OCI-LY1 (cell line): Measurements from ENCODE around the gene FKBP14.
A peak's percentile ranks its signal among the peaks of the same experiment; 100 is the strongest.

ENCODE experiments used
- H2AFZ ChIP-seq: fragments of 200-600 bp; sonication (generic), shearing (Covaris generic); 2 replicates; pipeline ENCODE4 v1.6.0; 2014; ENCODE audit warnings: antibody characterized with exemption, mild to moderate bottlenecking, low read length
- H3F3A ChIP-seq: fragments of 200-600 bp; sonication (generic), shearing (Covaris generic); 2 replicates; pipeline ENCODE4 v1.6.0; 2014; ENCODE audit warnings: mild to moderate bottlenecking, antibody characterized with exemption, low read length, moderate library complexity; ENCODE audit not compliant: insufficient read depth
- H3K27ac ChIP-seq: fragments of 200-600 bp; sonication (generic); 2 replicates; pipeline ENCODE4 v1.5.1; 2014; ENCODE audit warnings: low read length, mixed run types, mild to moderate bottlenecking, low read depth; ENCODE audit not compliant: poor library complexity, severe bottlenecking
- H3K27me3 ChIP-seq: fragments of 200-600 bp; sonication (generic); 2 replicates; pipeline ENCODE4 v1.6.0; 2014; ENCODE audit warnings: antibody characterized with exemption, mild to moderate bottlenecking, low read length, moderate library complexity; ENCODE audit not compliant: insufficient read depth
- H3K36me3 ChIP-seq: fragments of 200-600 bp; sonication (generic); 2 replicates; pipeline ENCODE4 v1.6.1; 2014; ENCODE audit warnings: mild to moderate bottlenecking, antibody characterized with exemption, low read length, moderate library complexity, mixed read lengths; ENCODE audit not compliant: insufficient read depth
- H3K4me1 ChIP-seq: fragments of 200-600 bp; sonication (generic); 2 replicates; pipeline ENCODE4 v1.5.1; 2014; ENCODE audit warnings: mild to moderate bottlenecking, low read length, moderate library complexity; ENCODE audit not compliant: insufficient read depth, severe bottlenecking
- H3K4me2 ChIP-seq: fragments of 200-600 bp; sonication (generic), shearing (Covaris generic); 2 replicates; pipeline ENCODE4 v1.6.1; 2014; ENCODE audit warnings: low read length
- H3K4me3 ChIP-seq: fragments of 200-600 bp; sonication (generic); 2 replicates; pipeline ENCODE4 v1.5.1; 2014; ENCODE audit warnings: low read length, low read depth, mild to moderate bottlenecking, mixed read lengths; ENCODE audit not compliant: poor library complexity, severe bottlenecking
- H3K79me2 ChIP-seq: fragments of 200-600 bp; shearing (Covaris generic); 2 replicates; pipeline ENCODE4 v1.6.1; 2016; ENCODE audit warnings: mixed run types, low read length, mixed read lengths; ENCODE audit not compliant: insufficient read depth
- H3K9ac ChIP-seq: fragments of 200-600 bp; sonication (generic), shearing (Covaris generic); 2 replicates; pipeline ENCODE4 v1.6.1; 2014; ENCODE audit warnings: mild to moderate bottlenecking, low read length, mixed read lengths
- H3K9me2 ChIP-seq: fragments of 200-600 bp; sonication (generic), shearing (Covaris generic); 2 replicates; pipeline ENCODE4 v1.6.1; 2014; ENCODE audit warnings: low read depth, mild to moderate bottlenecking, low read length, mixed read lengths
- H3K9me3 ChIP-seq: fragments of 200-600 bp; shearing (Covaris generic); 2 replicates; pipeline ENCODE4 v1.6.1; 2014; ENCODE audit warnings: low read length, mixed read lengths
- H4K20me1 ChIP-seq: fragments of 200-600 bp; sonication (generic), shearing (Covaris generic); 2 replicates; pipeline ENCODE4 v1.6.0; 2016; ENCODE audit warnings: mild to moderate bottlenecking, low read length; ENCODE audit not compliant: insufficient read depth
- CTCF ChIP-seq: fragments of 200-600 bp; sonication (generic), shearing (Covaris generic); IDR thresholded peaks from 2 replicates; pipeline ENCODE4 v1.5.1; 2017; ENCODE audit warnings: mild to moderate bottlenecking, antibody characterized with exemption, low read length, moderate library complexity, mixed read lengths
- EZH2 ChIP-seq: fragments of 200-600 bp; sonication (generic), shearing (Covaris generic); IDR thresholded peaks from 2 replicates; pipeline ENCODE4 v1.8.0; 2017; ENCODE audit warnings: borderline replicate concordance, mixed run types, mild to moderate bottlenecking, antibody characterized with exemption, low read length, moderate library complexity, mixed read lengths

Gene FKBP14

DNA sequence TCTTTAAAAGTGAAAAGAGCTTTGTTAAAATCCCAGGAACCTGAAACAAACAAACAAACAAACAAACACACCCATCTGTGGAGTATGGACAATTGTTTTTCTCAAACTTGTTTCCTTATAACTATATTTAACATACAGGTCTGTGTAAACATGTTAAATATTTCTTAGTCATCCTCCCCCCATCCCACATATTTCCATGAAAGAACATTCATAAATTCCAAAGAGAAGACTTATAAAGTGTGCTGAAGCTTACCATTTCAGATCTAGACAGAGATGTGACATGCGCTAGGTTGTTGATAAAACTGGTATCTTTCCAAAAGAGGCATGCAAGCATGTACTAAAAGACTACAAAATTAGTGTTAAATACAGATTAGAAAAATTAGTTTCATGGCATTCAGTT is 6.5 kb downstream of the FKBP14 start:
- Histone ChIP-seq H3K79me2 (no peaks in the 10 kb centered on the region), H3K4me1 (peaks cover 32% of the 10 kb centered on the region), H3K4me2 (no peak overlapping the region), H3K4me3 (no peak overlapping the region), H3K27ac (no peak overlapping the region), H4K20me1 (no peaks in the 10 kb centered on the region), H3K9ac (no peak overlapping the region), H2AFZ (no peak overlapping the region), H3F3A (no peaks in the 10 kb centered on the region), H3K9me2 (no peaks in the 10 kb centered on the region), H3K9me3 (0 out of 2 replicates have a peak, but pooled peaks cover 3% of the 10 kb centered on the region), H3K27me3 (no peaks in the 10 kb centered on the region), H3K36me3 (peaks cover 35% of the 10 kb centered on the region)
- TF ChIP-seq CTCF (no peak), EZH2 (no peak)

DNA sequence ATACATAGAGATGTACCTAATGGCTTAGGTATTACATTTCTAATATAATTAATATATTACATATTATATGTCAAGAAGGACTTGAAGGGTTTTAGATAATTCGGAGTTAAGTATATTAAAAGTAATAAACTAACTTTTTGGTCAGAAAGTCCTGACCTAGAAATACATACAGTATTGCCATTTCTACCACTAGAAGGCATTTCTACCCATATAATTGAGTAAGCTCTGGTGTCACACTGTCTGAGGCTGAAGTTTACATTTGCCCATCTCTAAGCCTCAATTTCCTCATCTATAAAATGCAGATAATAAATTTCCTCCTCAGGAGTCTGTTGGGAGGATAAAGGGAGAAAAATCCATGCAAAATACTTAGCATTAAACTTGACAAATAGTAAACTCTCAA is 7.1 kb downstream of the FKBP14 start:
- H3K4me3 ChIP-seq, result no peak overlapping the region
- H4K20me1 ChIP-seq, result no peaks in the 10 kb centered on the region
- H3K4me1 ChIP-seq, result peaks cover 27% of the 10 kb centered on the region
- peak; percentile 28; the same call in 1 of the 2 replicates for TF ChIP-seq CTCF
- TF ChIP-seq EZH2, result no peak
- H3K27ac ChIP-seq, result no peak overlapping the region
- H3K79me2 ChIP-seq, result no peaks in the 10 kb centered on the region
- H3K9me2 ChIP-seq, result no peaks in the 10 kb centered on the region
- H3K9me3 ChIP-seq, result 0 out of 2 replicates have a peak, but pooled peaks cover 3% of the 10 kb centered on the region
- peaks cover 41% of the 10 kb centered on the region for H3K36me3 ChIP-seq
- no peaks in the 10 kb centered on the region for H3F3A ChIP-seq
- H2AFZ ChIP-seq, result no peak overlapping the region
- H3K9ac ChIP-seq, result no peak overlapping the region
- no peak overlapping the region for H3K4me2 ChIP-seq
- no peaks in the 10 kb centered on the region for H3K27me3 ChIP-seq

DNA sequence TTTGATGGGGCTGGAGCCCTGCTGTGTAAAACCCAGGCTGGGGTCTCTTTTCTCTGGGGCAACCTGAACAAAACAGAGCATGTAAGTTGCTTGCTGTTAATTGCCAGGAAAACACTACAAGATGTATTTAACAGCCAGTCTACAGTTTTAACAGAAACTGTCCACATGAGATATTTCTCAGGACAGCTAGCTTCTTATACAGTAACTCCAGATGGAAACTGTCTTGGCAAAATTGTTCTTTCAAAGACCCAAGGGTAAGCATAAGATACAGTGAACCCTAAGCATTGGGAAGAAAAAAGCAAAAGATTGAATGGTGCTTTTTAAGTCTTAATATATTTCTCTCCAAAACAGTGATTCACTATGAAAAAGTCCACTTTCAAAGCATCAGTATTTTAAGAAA is 8.1 kb downstream of the FKBP14 start:
- Histone ChIP-seq H3K4me2 (no peak overlapping the region), H3K36me3 (peaks cover 41% of the 10 kb centered on the region), H3F3A (no peaks in the 10 kb centered on the region), H3K4me1 (peaks cover 27% of the 10 kb centered on the region), H2AFZ (no peak overlapping the region), H3K27ac (no peak overlapping the region), H3K9me3 (no peaks in the 10 kb centered on the region), H3K9me2 (no peaks in the 10 kb centered on the region), H3K79me2 (no peaks in the 10 kb centered on the region), H3K4me3 (no peak overlapping the region), H4K20me1 (no peaks in the 10 kb centered on the region), H3K27me3 (no peaks in the 10 kb centered on the region), H3K9ac (no peak overlapping the region)
- TF ChIP-seq CTCF (no peak), EZH2 (no peak)
